Measurements from ENCODE around the gene GRHL3.

Gene GRHL3

DNA sequence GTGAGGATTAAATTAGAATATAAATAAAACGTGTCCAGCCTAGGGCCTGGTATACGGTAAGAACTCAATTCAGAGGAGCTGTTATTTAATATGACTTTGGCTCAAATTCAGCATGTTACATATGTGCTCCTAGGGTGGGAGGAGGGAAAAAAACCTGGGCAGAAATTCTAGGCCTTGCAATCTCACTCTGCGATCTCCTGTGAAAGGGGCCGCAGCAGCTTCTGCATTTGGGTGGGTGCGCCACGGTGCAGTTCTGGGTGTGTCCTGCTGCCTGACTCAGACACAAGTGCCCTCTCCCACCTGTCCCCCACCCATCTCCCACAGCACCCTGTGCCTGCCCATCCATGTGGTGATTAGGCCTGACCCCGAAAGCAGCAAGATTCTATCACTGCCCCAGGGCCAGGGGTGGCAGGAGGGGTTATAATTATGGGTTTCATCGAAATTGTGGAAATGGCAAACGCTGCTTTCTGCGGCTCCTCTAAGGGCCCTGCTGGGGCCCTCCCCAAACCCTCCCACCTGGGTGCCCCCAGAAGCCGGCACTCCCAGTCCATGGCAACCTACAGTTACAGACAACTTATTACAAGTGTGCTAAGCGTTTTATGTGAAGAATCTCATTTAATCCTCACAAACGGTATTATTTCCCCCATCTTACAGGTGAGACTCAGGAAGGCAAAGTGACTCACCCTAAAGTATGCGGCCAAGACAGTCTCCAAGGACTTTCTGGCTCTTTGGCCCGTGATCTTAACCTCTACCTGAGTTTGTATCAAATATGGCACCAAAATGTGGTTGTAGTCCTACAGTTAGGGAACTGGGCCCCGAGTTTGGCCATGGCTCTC is 25.5 kb upstream of the GRHL3 start:
- H3K27ac ChIP-seq (ENCODE audit: low read depth, low read length), result no peak overlapping the region
- peak overlapping the region in 1 of 2 donors; percentile 1 for H3K4me3 ChIP-seq (ENCODE audit: low read depth in 1 of 2, low read length in 2 of 2)
- no peaks in the 10 kb centered on the region for H3K36me3 ChIP-seq (ENCODE audit: insufficient read depth, low read length)
- H3K27me3 ChIP-seq (ENCODE audit: control insufficient read depth in 1 of 2, insufficient read depth in 2 of 2, low read length in 2 of 2), result no peaks in the 10 kb centered on the region
- H3K9me3 ChIP-seq (ENCODE audit: low read length), result no peaks in the 10 kb centered on the region
- peaks cover 35% of the 10 kb centered on the region for H3K4me1 ChIP-seq (ENCODE audit: insufficient read depth, low read length)
- no peak overlapping the region for H3K9ac ChIP-seq (ENCODE audit: low read length)

DNA sequence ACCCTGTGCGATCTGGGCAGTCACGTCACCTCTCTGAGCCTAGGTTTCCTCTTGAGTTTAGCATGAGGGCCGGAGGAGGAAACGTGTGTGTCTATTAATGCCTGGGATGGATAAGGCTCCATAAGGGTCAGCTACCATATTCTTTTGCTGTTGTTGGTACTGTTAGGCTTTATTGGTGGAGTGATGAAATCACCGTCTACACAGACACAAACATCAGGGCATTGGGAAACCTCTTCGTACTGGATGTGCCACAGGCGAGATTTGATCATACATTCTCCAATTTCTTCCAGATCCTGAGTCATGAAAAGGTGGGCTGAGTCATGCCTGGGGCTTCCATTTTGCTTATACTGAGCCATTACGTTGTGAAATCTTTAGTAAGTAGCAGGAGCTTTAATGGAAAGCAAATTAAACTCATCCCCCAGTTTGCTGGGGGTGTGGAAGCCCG is 24.9 kb upstream of the GRHL3 start:
- Histone ChIP-seq H3K9me3 (ENCODE audit: low read length) (no peaks in the 10 kb centered on the region), H3K36me3 (ENCODE audit: insufficient read depth, low read length) (no peaks in the 10 kb centered on the region), H3K4me1 (ENCODE audit: insufficient read depth, low read length) (peaks cover 35% of the 10 kb centered on the region), H3K27ac (ENCODE audit: low read depth, low read length) (peak overlapping the region; percentile 79), H3K9ac (ENCODE audit: low read length) (no peak overlapping the region), H3K4me3 (ENCODE audit: low read depth in 1 of 2, low read length in 2 of 2) (peak overlapping the region in 1 of 2 donors; percentile 1), H3K27me3 (ENCODE audit: control insufficient read depth in 1 of 2, insufficient read depth in 2 of 2, low read length in 2 of 2) (no peaks in the 10 kb centered on the region)

DNA sequence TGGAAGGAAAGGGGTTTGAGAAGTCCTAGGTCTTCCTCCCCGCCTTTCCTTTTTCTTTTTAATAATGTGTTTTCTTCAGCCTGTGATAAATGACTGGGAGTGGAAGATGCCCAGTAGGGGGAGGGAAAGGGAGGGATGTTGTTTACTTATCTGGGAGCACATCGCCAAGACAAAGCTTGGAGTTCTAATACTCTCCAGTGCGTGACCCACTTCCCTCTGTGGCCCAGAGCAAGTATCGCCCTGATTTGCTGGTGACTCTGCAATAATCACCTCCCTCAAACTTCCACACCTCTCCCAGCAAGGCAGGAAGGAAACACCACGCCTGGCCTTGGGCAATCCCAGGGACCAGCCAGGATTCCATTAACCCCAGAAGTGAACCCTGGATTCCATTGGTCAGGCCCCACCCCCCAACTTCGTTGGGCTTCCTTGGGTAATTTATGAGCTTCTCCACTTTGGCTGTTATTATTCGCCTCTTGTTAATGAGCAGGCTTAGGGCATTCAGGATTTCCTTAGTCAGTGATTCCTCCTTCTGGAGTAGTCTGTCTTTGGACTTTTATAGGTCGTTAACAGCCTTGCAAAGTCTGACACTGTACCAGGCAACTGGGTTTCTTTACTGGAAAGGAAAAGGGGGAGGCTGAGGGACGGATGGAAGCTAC is 24.3 kb upstream of the GRHL3 start:
- Histone ChIP-seq H3K27ac (ENCODE audit: low read depth, low read length) (peak overlapping the region; percentile 79), H3K9me3 (ENCODE audit: low read length) (no peaks in the 10 kb centered on the region), H3K27me3 (ENCODE audit: control insufficient read depth in 1 of 2, insufficient read depth in 2 of 2, low read length in 2 of 2) (no peaks in the 10 kb centered on the region), H3K9ac (ENCODE audit: low read length) (no peak overlapping the region), H3K4me3 (ENCODE audit: low read depth in 1 of 2, low read length in 2 of 2) (peak overlapping the region in 1 of 2 donors; percentile 1), H3K36me3 (ENCODE audit: insufficient read depth, low read length) (no peaks in the 10 kb centered on the region), H3K4me1 (ENCODE audit: insufficient read depth, low read length) (peaks cover 31% of the 10 kb centered on the region)

DNA sequence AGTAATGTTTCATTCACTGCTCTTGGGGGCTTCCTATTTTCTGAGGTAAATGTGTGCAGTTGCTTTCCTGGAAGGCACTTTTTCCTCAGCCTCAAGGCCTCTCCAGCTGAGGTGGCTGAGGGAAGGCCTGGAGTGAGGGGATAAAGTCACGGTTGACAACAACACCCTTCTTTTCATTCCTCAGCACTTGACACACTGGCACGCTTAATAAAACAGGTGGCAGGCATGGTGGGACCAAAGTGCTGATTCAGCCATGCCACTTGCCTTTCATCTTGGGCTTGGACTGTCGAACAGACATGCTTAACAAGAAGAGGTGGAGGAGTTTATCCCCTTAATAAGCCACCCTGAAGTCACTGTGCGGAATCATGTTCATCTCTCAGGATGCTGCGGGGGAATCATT is 23.6 kb upstream of the GRHL3 start:
- no peaks in the 10 kb centered on the region for H3K36me3 ChIP-seq (ENCODE audit: insufficient read depth, low read length)
- no peak overlapping the region for H3K4me3 ChIP-seq (ENCODE audit: low read depth in 1 of 2, low read length in 2 of 2)
- no peaks in the 10 kb centered on the region for H3K27me3 ChIP-seq (ENCODE audit: control insufficient read depth in 1 of 2, insufficient read depth in 2 of 2, low read length in 2 of 2)
- H3K9me3 ChIP-seq (ENCODE audit: low read length), result no peaks in the 10 kb centered on the region
- H3K4me1 ChIP-seq (ENCODE audit: insufficient read depth, low read length), result peaks cover 31% of the 10 kb centered on the region
- H3K9ac ChIP-seq (ENCODE audit: low read length), result no peak overlapping the region
- peak overlapping the region; percentile 79 for H3K27ac ChIP-seq (ENCODE audit: low read depth, low read length)

DNA sequence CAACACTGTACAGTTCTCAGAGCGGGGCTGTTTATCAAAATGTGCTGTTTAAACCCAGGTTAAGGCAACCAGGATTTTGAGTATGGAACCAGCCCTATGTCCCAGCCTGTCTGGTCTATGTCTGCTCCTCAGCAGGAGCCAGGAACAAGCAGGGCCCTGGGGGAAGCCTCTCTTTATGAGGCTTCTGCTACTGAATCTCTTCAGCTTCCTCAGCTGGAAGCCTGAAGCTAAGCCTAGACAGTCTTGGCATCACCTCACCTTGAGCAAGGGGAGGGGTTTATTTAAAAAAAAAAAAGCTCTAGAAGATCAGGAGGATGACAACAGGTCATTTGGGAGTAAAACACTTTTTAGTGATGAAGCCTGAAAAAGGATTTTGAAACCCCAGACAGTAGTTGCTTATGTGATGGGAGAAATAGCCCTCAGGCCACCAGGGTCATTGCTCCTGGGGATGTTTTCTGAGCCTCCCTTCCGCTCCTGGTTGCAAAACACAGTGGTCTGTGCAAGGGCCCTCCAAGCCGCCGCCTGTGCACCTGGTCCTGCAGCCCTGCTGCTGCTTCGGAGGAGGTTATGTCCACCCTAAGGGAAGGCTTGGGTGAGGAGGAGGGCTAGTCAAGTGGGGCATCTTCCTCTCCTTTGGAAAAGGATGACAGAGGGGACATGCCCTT is 21.8 kb upstream of the GRHL3 start:
- Histone ChIP-seq H3K4me3 (ENCODE audit: low read depth in 1 of 2, low read length in 2 of 2) (no peak overlapping the region), H3K9ac (ENCODE audit: low read length) (no peak overlapping the region), H3K9me3 (ENCODE audit: low read length) (no peaks in the 10 kb centered on the region), H3K27me3 (ENCODE audit: control insufficient read depth in 1 of 2, insufficient read depth in 2 of 2, low read length in 2 of 2) (no peaks in the 10 kb centered on the region), H3K36me3 (ENCODE audit: insufficient read depth, low read length) (no peaks in the 10 kb centered on the region), H3K4me1 (ENCODE audit: insufficient read depth, low read length) (peaks cover 31% of the 10 kb centered on the region), H3K27ac (ENCODE audit: low read depth, low read length) (no peak overlapping the region)

DNA sequence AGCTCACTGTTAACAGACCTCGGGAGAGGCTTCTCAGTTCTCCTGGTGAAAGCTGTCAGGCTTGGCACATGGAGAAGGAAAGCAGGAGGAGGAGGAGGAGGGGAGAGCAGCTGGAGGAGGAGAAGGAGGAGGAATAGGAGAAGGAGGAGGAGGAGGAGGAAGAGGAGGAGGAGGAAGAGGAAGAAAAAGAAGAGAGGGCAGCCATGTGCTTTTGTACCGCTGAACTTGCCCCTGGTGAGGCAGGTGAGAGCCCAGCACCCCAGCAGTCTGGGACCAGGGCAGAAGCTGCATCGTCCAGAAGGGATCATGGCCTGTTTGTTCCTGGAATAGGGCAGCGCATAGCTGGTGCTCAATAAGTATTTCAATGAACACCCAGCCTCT is 21.3 kb upstream of the GRHL3 start:
- no peaks in the 10 kb centered on the region for H3K27me3 ChIP-seq (ENCODE audit: control insufficient read depth in 1 of 2, insufficient read depth in 2 of 2, low read length in 2 of 2)
- H3K27ac ChIP-seq (ENCODE audit: low read depth, low read length), result no peak overlapping the region
- H3K36me3 ChIP-seq (ENCODE audit: insufficient read depth, low read length), result no peaks in the 10 kb centered on the region
- H3K4me3 ChIP-seq (ENCODE audit: low read depth in 1 of 2, low read length in 2 of 2), result no peak overlapping the region
- peaks cover 31% of the 10 kb centered on the region for H3K4me1 ChIP-seq (ENCODE audit: insufficient read depth, low read length)
- H3K9ac ChIP-seq (ENCODE audit: low read length), result no peak overlapping the region
- H3K9me3 ChIP-seq (ENCODE audit: low read length), result no peaks in the 10 kb centered on the region

DNA sequence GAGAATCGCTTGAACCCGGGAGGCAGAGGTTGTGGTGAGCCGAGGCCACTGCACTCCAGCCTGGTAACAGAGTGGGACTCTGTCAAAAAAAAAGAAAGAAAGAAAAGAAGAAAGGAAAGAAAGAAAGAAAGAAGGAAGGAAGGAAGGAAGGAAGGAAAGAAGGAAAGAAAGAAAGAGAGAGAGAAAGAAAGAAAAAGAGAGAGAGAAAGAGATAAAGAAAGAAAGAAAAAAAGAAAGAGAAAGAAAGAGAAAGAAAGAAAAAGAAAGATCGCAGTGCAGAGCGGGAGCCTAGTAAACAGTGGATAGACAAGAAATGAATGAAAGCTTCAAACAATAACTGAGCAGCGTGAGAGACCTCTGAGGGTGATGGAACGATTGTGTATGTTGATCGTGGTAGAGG is 20.6 kb upstream of the GRHL3 start:
- peaks cover 31% of the 10 kb centered on the region for H3K4me1 ChIP-seq (ENCODE audit: insufficient read depth, low read length)
- H3K4me3 ChIP-seq (ENCODE audit: low read depth in 1 of 2, low read length in 2 of 2), result no peak overlapping the region
- no peaks in the 10 kb centered on the region for H3K27me3 ChIP-seq (ENCODE audit: control insufficient read depth in 1 of 2, insufficient read depth in 2 of 2, low read length in 2 of 2)
- no peaks in the 10 kb centered on the region for H3K9me3 ChIP-seq (ENCODE audit: low read length)
- H3K27ac ChIP-seq (ENCODE audit: low read depth, low read length), result no peak overlapping the region
- H3K9ac ChIP-seq (ENCODE audit: low read length), result no peak overlapping the region
- H3K36me3 ChIP-seq (ENCODE audit: insufficient read depth, low read length), result no peaks in the 10 kb centered on the region

DNA sequence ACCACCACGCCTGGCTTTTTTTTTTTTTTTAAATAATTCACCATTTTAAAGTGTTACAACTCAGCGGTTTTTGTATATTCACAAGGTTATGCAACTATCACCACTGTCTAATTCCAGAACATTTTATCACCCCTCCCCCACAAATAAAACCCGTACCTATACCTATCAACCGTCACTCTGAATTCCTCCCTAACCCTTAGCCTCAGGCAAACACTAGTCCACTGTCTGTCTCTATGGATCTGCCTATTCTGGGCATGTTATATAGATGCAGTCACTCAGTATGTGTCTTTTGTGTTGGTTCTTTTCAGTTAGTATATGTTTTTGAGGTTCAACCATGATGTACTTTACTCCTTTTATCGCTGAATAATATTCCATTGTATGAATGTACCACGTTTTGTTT is 19.3 kb upstream of the GRHL3 start:
- Histone ChIP-seq H3K27ac (ENCODE audit: low read depth, low read length) (no peak overlapping the region), H3K9ac (ENCODE audit: low read length) (no peak overlapping the region), H3K27me3 (ENCODE audit: control insufficient read depth in 1 of 2, insufficient read depth in 2 of 2, low read length in 2 of 2) (peaks cover 0 to 3% of the 10 kb centered on the region in 2 donors), H3K36me3 (ENCODE audit: insufficient read depth, low read length) (no peaks in the 10 kb centered on the region), H3K9me3 (ENCODE audit: low read length) (no peaks in the 10 kb centered on the region), H3K4me1 (ENCODE audit: insufficient read depth, low read length) (peaks cover 19% of the 10 kb centered on the region), H3K4me3 (ENCODE audit: low read depth in 1 of 2, low read length in 2 of 2) (no peak overlapping the region)

DNA sequence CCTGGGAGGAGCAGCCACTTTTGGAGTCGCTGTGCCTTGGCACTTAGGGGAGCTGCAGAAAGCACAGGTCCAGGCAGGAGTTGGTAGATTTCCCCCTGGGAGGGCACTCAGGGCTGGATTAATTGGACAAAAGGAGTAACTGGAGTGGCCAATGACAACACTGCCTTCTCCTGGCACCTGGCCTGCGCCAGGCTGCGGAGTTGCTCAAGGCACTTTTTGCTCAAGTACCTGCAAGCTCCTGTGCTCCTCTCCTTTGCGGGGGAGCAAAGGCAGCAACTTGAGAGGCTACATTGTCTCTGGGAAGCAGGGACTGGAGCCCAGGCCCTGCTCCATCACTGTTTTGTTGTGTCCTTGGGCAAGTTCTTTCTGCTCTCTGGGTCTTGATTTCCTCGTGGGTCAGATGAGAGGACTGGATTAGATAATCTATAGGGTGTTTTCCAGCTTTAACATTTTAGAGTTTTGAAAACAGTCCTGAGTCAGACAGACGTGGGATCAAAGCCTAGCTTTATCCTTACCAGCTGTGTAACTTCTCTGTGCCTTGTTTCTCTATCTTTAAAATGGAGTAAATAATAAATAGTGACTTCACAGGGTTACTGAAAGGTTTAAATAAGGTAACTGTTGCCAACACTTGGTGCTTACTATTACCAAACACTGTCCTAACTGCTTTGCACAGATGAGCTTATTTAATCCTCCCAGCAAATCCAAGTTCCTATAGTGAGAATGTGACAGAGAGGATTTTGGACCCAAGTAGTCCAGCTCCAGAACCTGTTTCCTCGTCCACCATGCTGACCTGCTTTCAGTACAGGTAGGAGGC is 18.0 kb upstream of the GRHL3 start:
- Histone ChIP-seq H3K27ac (ENCODE audit: low read depth, low read length) (no peak overlapping the region), H3K4me1 (ENCODE audit: insufficient read depth, low read length) (peaks cover 10% of the 10 kb centered on the region), H3K4me3 (ENCODE audit: low read depth in 1 of 2, low read length in 2 of 2) (no peak overlapping the region), H3K9ac (ENCODE audit: low read length) (no peak overlapping the region), H3K9me3 (ENCODE audit: low read length) (no peaks in the 10 kb centered on the region), H3K36me3 (ENCODE audit: insufficient read depth, low read length) (no peaks in the 10 kb centered on the region), H3K27me3 (ENCODE audit: control insufficient read depth in 1 of 2, insufficient read depth in 2 of 2, low read length in 2 of 2) (peaks cover 0 to 3% of the 10 kb centered on the region in 2 donors)

DNA sequence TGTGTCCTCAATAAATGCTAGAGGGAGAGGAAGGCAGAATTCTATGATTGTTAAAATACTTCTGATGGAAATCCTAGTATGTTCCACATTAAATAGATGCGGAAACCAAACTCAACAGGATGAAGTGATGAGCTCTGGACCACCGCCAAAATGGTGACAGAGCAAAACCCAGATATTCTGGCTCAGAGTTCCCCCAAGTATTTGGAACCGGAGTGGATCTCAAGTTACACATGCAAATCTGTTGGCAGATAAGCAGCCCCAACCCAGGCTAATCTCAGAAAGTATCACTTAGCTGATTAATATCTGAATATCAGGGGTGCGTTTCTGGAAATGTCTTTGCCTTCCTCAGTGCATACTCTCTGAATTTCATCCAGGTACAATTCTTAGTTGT is 17.4 kb upstream of the GRHL3 start:
- no peaks in the 10 kb centered on the region for H3K9me3 ChIP-seq (ENCODE audit: low read length)
- peaks cover 10% of the 10 kb centered on the region for H3K4me1 ChIP-seq (ENCODE audit: insufficient read depth, low read length)
- no peak overlapping the region for H3K9ac ChIP-seq (ENCODE audit: low read length)
- peaks cover 0 to 3% of the 10 kb centered on the region in 2 donors for H3K27me3 ChIP-seq (ENCODE audit: control insufficient read depth in 1 of 2, insufficient read depth in 2 of 2, low read length in 2 of 2)
- H3K27ac ChIP-seq (ENCODE audit: low read depth, low read length), result no peak overlapping the region
- no peak overlapping the region for H3K4me3 ChIP-seq (ENCODE audit: low read depth in 1 of 2, low read length in 2 of 2)
- H3K36me3 ChIP-seq (ENCODE audit: insufficient read depth, low read length), result no peaks in the 10 kb centered on the region

DNA sequence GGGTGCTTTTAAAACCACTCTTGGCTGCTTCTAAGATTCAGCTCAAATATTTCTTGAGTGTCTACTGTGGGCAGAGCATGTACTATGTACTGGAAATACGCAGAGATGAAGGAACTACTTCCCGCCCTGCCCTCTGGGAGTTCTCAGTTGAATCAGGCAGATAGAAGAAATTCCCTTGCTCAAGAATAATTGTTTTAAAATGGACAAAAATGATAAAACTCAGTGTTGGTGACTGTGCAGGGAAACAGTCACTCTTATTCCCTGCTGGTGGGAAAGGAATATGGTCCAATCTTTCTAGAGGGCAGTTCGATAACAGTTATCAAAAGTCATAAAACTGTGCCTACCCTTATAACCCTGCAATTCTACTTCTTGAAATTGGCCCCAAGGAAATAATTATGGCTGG is 16.9 kb upstream of the GRHL3 start:
- H3K27ac ChIP-seq (ENCODE audit: low read depth, low read length), result no peak overlapping the region
- H3K27me3 ChIP-seq (ENCODE audit: control insufficient read depth in 1 of 2, insufficient read depth in 2 of 2, low read length in 2 of 2), result peaks cover 0 to 3% of the 10 kb centered on the region in 2 donors
- no peak overlapping the region for H3K9ac ChIP-seq (ENCODE audit: low read length)
- peaks cover 6% of the 10 kb centered on the region for H3K4me1 ChIP-seq (ENCODE audit: insufficient read depth, low read length)
- no peaks in the 10 kb centered on the region for H3K9me3 ChIP-seq (ENCODE audit: low read length)
- no peaks in the 10 kb centered on the region for H3K36me3 ChIP-seq (ENCODE audit: insufficient read depth, low read length)
- no peak overlapping the region for H3K4me3 ChIP-seq (ENCODE audit: low read depth in 1 of 2, low read length in 2 of 2)

Data from muscle layer of colon (tissue), 2 donors.